Head of caudate nucleus (tissue), 42 donors: ENCODE measurements around the gene BCL2A1.
"Not testable (repeated sequence)": the region's sequence is repeated elsewhere in the genome, so short reads cannot be mapped to it uniquely, and the experiment has no call there.

Experiments
- DNase-seq, 42 donors: peaks; one replicate each; pipeline versions ENCODE4 v3.0.0 to v3.0.0-alpha.2; 2020 to 2021; ENCODE audit warnings: mixed read lengths in 7 of 42
- intact Hi-C: fragments of 100-400 bp; cut with DNase I; formaldehyde crosslinking; loops from one replicate; pipeline ENCODE4 v1.15.0; 2022

BCL2A1 gene

GRCh38 chr15:79965846-79966630 is 5.0 kb downstream of the BCL2A1 start:
- intact Hi-C loops = no loop called here
- DNase-seq = no peak

GRCh38 chr15:79964232-79964805 is 6.7 kb downstream of the BCL2A1 start:
- DNase-seq = no peak
- intact Hi-C loops = no loop called here

GRCh38 chr15:79962921-79963320 is 8.1 kb downstream of the BCL2A1 start:
- DNase-seq, intact Hi-C loops: not testable (repeated sequence)

- intact Hi-C loops = no loop called here
- DNase-seq = no peak
Measured at GRCh38 chr15:79962178-79962577, 8.8 kb downstream of the BCL2A1 start.

- intact Hi-C loops = no loop called here
- no peak for DNase-seq
Measured at GRCh38 chr15:79960502-79961212, 10.3 kb downstream of the BCL2A1 start.

DNA sequence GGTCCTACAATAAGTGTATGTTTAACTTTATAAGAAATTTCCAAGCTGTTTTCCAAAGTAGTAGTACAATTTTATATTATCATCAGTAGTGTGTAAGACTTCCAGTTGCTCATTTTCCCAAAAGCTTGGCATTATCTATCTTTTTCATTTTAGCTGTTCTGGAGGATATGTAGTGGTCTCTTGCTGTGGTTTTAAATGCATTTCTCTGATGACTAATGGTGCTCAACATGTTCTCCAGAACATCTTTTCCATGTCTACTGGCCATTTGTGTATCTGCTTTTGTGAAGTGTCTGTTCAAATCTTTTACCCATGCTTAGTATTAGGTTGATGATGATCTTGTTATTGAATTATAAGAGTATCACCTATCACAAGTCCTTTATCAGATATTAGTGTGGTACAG is 13.3 kb downstream of the BCL2A1 start:
- no peak for DNase-seq
- intact Hi-C loops = no loop called here

- DNase-seq = no peak
- intact Hi-C loops = no loop called here
Measured at GRCh38 chr15:79956354-79956939, 14.5 kb downstream of the BCL2A1 start.

- intact Hi-C loops = no loop called here
- DNase-seq = peak in 6 of 42 donors; percentile 5 to 46 (median 22)
Measured at GRCh38 chr15:79954661-79955060, 16.3 kb downstream of the BCL2A1 start.

DNA sequence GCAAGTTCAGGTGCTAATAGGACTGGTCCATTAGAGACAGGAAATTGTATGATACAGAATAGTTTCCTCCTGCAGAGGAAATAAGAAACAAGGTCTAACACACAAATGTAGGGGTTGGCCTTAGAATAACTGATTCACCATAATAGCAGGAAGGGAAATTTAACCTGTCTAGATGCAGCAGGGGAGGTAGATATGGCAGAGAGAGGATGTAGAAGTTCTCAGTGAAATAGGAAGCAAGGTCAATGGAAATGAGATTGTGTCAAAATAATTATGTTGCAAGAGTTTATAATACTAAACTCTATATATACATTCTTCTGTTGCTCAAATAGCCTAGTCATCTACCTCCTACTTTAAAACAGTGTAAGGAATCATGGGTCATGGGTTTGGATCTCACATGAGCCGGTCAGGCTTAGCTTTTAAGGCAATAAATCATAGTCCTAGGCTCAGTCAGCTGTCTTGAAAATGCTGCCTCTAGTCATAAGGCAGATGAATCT is 17.0 kb downstream of the BCL2A1 start:
- no peak for DNase-seq
- intact Hi-C loops = no loop called here

- intact Hi-C loops = no loop called here
- peak in 1 of 42 donors; percentile 5 for DNase-seq
Measured at GRCh38 chr15:79952329-79952728, 18.7 kb downstream of the BCL2A1 start.

DNA sequence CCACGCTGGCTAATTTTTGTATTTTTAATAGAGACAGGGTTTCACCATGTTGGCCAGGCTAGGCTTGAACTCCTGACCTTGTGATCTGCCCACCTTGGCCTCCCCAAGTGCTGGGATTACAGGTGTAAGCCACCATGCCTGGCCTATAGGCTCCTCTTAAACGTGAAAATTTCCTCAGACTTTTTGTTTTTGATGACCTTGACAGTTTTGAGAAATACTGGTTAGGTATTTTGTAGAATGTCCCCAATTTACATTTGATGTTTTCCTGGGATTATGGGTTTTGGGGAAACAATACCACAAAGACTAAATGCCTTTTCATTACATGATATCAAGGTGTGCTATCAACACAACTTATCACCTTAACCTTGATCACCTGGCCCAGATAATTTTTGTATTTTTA is 20.7 kb downstream of the BCL2A1 start:
- DNase-seq = no peak
- intact Hi-C loops = no loop called here

GRCh38 chr15:79948761-79949160 is 22.2 kb downstream of the BCL2A1 start:
- no peak for DNase-seq
- intact Hi-C loops = no loop called here

GRCh38 chr15:79948095-79948695 is 22.8 kb downstream of the BCL2A1 start:
- intact Hi-C loops = no loop called here
- no peak for DNase-seq

DNA sequence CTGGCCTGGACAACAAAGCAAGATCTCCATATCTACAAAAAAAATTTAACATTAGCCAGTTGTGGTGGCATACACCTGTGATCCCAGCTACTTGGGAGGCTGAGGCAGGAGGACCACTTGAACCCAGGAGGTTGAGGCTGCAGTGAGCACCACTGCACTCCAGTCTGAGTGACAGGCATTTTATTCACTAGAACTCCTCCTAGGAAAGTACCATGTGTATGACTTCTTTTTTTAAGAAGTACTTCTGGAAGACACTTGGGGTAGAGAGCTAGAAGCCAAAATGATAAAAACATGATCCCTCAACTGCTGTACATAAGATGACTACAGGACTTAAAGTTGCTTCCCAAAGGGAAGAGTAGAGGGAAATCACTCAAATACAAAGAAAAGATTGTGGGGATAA is 24.0 kb downstream of the BCL2A1 start:
- no peak for DNase-seq
- intact Hi-C loops = no loop called here

GRCh38 chr15:79944622-79945021 is 26.4 kb downstream of the BCL2A1 start:
- intact Hi-C loops = no loop called here

GRCh38 chr15:79943820-79944219 is 27.2 kb downstream of the BCL2A1 start:
- DNase-seq = no peak
- intact Hi-C loops = no loop called here

More at GRCh38 chr15:79944622-79945021, 26.4 kb downstream of the BCL2A1 start:
- no peak for DNase-seq

DNA sequence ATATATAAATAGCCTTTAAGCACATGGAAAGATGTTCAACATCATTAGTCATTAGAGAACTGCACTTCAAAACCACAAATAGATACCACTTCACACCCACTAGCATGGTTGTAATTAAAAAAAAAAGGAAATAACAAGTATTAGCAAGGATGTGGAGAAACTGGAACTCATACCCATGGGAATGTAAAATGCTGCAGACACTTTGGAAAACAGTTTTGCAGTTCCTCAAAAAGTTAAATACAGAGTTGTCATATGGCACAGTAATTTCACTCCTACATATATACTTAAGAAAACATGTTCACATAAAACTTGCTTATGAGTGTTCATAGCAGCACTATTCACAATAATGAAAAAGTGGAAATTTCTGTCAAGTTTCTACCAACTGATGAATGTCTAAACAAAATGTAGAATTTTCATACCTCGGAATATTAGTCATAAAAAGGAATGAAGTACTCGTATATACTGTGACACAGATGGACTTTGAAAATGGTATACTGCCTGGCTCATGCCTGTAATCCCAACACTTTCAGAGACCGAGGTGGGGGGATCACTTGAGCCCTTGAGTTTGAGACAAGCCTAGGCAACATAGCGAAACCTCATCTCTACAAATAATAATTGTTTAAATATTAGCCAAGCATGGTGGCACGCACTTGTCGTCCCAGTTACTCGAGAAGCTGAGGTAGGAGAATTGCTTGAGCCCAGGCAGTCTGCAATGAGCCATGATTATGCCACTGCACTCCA is 28.1 kb downstream of the BCL2A1 start:
- DNase-seq = no peak
- intact Hi-C loops = no loop called here

DNA sequence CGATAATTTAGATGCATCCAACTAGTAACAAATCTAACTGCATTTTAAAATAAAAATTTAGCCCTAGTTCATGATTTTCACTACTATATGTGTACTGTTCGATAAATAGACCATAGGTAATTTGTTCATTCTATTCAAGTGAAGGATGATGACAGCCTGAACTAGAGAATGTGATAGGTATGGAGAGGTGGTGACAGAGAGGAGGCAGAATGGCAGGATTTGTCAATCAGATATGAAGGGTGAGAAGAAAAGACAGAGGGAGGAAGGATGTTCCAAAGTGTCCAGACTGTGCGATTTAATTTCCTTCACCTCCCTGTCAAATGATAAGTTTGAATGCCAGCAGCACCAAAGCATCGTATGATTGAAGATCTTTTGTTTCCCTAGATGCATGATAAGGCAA is 31.6 kb downstream of the BCL2A1 start:
- intact Hi-C loops = no loop called here

DNA sequence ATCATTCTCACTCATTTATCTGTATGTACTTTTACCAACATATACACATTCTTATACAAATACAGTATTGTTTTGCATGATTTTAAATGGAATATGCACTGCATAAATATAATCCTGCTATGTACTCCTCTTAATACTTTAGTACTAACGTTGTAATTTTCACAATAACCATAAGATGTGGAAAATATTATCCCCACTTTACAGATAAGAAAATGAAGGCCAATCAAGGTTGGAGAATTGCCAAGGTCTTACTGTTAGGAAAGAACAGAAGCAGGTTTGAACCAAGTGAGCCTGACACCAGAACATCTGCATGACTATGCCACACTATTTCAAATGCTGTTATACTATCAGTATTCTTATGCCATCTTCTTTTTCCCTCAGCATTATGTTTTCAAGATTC is 32.9 kb downstream of the BCL2A1 start:
- intact Hi-C loops = no loop called here
- DNase-seq = no peak

More for the DNA sequence above, 31.6 kb downstream of the BCL2A1 start:
- no peak for DNase-seq
